ENCODE measurements around the gene PEX11A. TPM values are rescaled to one million over a fixed set of nuclear protein-coding genes. Genes with fewer than 3 reads are reported as not detected.
A peak's percentile ranks its signal among the peaks of the same experiment; 100 is the strongest.
"Not testable (repeated sequence)": the region's sequence is repeated elsewhere in the genome, so short reads cannot be mapped to it uniquely, and the experiment has no call there.

The PEX11A gene
- 4.1 and 11.0 TPM in 2 replicates for total RNA-seq (2014; rRNA removed; shearing (Covaris generic))

- peak; percentile 76 for DNase-seq (ENCODE audit: low spot score)
- in situ Hi-C loops (cut with HindIII; ENCODE audit: low sequenced_read_pairs): no loop called here
Observed at GRCh38 chr15:89690276-89691218, at the start of gene PEX11A, which contains the start of gene WDR93. TSS of gene PEX11A (minus strand) at chr15:89690754. CDS start at chr15:89690632, 122 bp downstream. TSS of gene WDR93 (plus strand) at chr15:89690811. CDS start at chr15:89701747, 10,936 bp downstream.

GRCh38 chr15:89740137-89740536 lies 49.6 kb upstream of the PEX11A start:
- DNase-seq (ENCODE audit: low spot score): peak; percentile 87
- in situ Hi-C loops (cut with HindIII; ENCODE audit: low sequenced_read_pairs): no loop called here

- in situ Hi-C loops (cut with HindIII; ENCODE audit: low sequenced_read_pairs): no loop called here
- no peak for DNase-seq (ENCODE audit: low spot score)
Observed at GRCh38 chr15:89735773-89736172, 45.2 kb upstream of the PEX11A start.

- in situ Hi-C loops (cut with HindIII; ENCODE audit: low sequenced_read_pairs): no loop called here
- DNase-seq (ENCODE audit: low spot score): no peak
Observed at GRCh38 chr15:89732451-89733172, 42.1 kb upstream of the PEX11A start.

- in situ Hi-C loops (cut with HindIII; ENCODE audit: low sequenced_read_pairs): no loop called here
- no peak for DNase-seq (ENCODE audit: low spot score)
Observed at GRCh38 chr15:89731275-89731674, 40.7 kb upstream of the PEX11A start.

- DNase-seq (ENCODE audit: low spot score): no peak
- in situ Hi-C loops (cut with HindIII; ENCODE audit: low sequenced_read_pairs): no loop called here
Observed at GRCh38 chr15:89728254-89728653, 37.7 kb upstream of the PEX11A start.

- in situ Hi-C loops (cut with HindIII; ENCODE audit: low sequenced_read_pairs): no loop called here
- DNase-seq (ENCODE audit: low spot score): no peak
Observed at GRCh38 chr15:89725064-89725463, 34.5 kb upstream of the PEX11A start.

GRCh38 chr15:89724621-89725020 lies 34.1 kb upstream of the PEX11A start:
- in situ Hi-C loops (cut with HindIII; ENCODE audit: low sequenced_read_pairs): no loop called here
- no peak for DNase-seq (ENCODE audit: low spot score)

GRCh38 chr15:89723031-89723430 lies 32.5 kb upstream of the PEX11A start:
- DNase-seq (ENCODE audit: low spot score): no peak
- in situ Hi-C loops (cut with HindIII; ENCODE audit: low sequenced_read_pairs): no loop called here

- DNase-seq (ENCODE audit: low spot score): no peak
- in situ Hi-C loops (cut with HindIII; ENCODE audit: low sequenced_read_pairs): no loop called here
Observed at GRCh38 chr15:89714775-89715174, 24.2 kb upstream of the PEX11A start.

- in situ Hi-C loops (cut with HindIII; ENCODE audit: low sequenced_read_pairs): no loop called here
- DNase-seq (ENCODE audit: low spot score): no peak
Observed at GRCh38 chr15:89707577-89707976, 17.0 kb upstream of the PEX11A start.

GRCh38 chr15:89704411-89704810 lies 13.9 kb upstream of the PEX11A start:
- DNase-seq (ENCODE audit: low spot score): no peak
- in situ Hi-C loops (cut with HindIII; ENCODE audit: low sequenced_read_pairs): no loop called here

- no peak for DNase-seq (ENCODE audit: low spot score)
- in situ Hi-C loops (cut with HindIII; ENCODE audit: low sequenced_read_pairs): no loop called here
Observed at GRCh38 chr15:89695198-89695597, 4.6 kb upstream of the PEX11A start.

- in situ Hi-C loops (cut with HindIII; ENCODE audit: low sequenced_read_pairs): no loop called here
- DNase-seq (ENCODE audit: low spot score): no peak
Observed at GRCh38 chr15:89693696-89694095, 3.1 kb upstream of the PEX11A start.

- DNase-seq (ENCODE audit: low spot score): no peak
- in situ Hi-C loops (cut with HindIII; ENCODE audit: low sequenced_read_pairs): no loop called here
Observed at GRCh38 chr15:89693091-89693490, 2.5 kb upstream of the PEX11A start.

GRCh38 chr15:89689930-89690275 lies 651 bp downstream of the PEX11A start:
- DNase-seq (ENCODE audit: low spot score); in situ Hi-C loops (cut with HindIII; ENCODE audit: low sequenced_read_pairs): not testable (repeated sequence)

GRCh38 chr15:89686522-89686921 lies 4.0 kb downstream of the PEX11A start:
- in situ Hi-C loops (cut with HindIII; ENCODE audit: low sequenced_read_pairs): no loop called here
- no peak for DNase-seq (ENCODE audit: low spot score)

GRCh38 chr15:89685995-89686394 lies 4.6 kb downstream of the PEX11A start:
- in situ Hi-C loops (cut with HindIII; ENCODE audit: low sequenced_read_pairs): no loop called here
- DNase-seq (ENCODE audit: low spot score): no peak

GRCh38 chr15:89681146-89681545 lies 9.4 kb downstream of the PEX11A start:
- no peak for DNase-seq (ENCODE audit: low spot score)
- in situ Hi-C loops (cut with HindIII; ENCODE audit: low sequenced_read_pairs): no loop called here

- peak; percentile 43 for DNase-seq (ENCODE audit: low spot score)
- in situ Hi-C loops (cut with HindIII; ENCODE audit: low sequenced_read_pairs): no loop called here
Observed at GRCh38 chr15:89680282-89680873, 10.2 kb downstream of the PEX11A start.

Data from G401 (cell line).